NCI-H2029 treated with DMSO at 0.1 percent for 48 hours (cell line): Measurements from ENCODE around the gene TRAPPC2.

Source experiments
- DNase-seq: peaks from one replicate; lab custom pipeline; 2025; lab: John Stamatoyannopoulos, UW

TRAPPC2 gene

GRCh38 chrX:13734278-13735172, at the start of gene TRAPPC2, which contains the start of gene OFD1:
Gene TRAPPC2, minus strand, starts transcription at chrX:13734620. Its CDS starts 14,657 bp downstream, at chrX:13719963.
Gene OFD1, plus strand, starts transcription at chrX:13734748. Its CDS starts 324 bp downstream, at chrX:13735072.
- peak; percentile 27 for DNase-seq

- DNase-seq, result no peak
These were observed 46.5 kb upstream of the TRAPPC2 start for GRCh38 chrX:13780868-13781427.

GRCh38 chrX:13778916-13779315, 44.5 kb upstream of the TRAPPC2 start:
- DNase-seq, result no peak

GRCh38 chrX:13776387-13776786, 42.0 kb upstream of the TRAPPC2 start:
- no peak for DNase-seq

GRCh38 chrX:13775837-13776236, 41.4 kb upstream of the TRAPPC2 start:
- DNase-seq, result no peak

GRCh38 chrX:13774696-13775095, 40.3 kb upstream of the TRAPPC2 start:
- DNase-seq, result no peak

- no peak for DNase-seq
These were observed 35.7 kb upstream of the TRAPPC2 start for GRCh38 chrX:13770013-13770535.

GRCh38 chrX:13768939-13769338, 34.5 kb upstream of the TRAPPC2 start:
- no peak for DNase-seq

GRCh38 chrX:13764765-13765164, 30.3 kb upstream of the TRAPPC2 start:
- DNase-seq, result no peak

GRCh38 chrX:13764281-13764680, 29.9 kb upstream of the TRAPPC2 start:
- no peak for DNase-seq

- no peak for DNase-seq
These were observed 29.1 kb upstream of the TRAPPC2 start for GRCh38 chrX:13763489-13763888.

- no peak for DNase-seq
These were observed 27.4 kb upstream of the TRAPPC2 start for GRCh38 chrX:13761606-13762414.

- DNase-seq, result no peak
These were observed 26.0 kb upstream of the TRAPPC2 start for GRCh38 chrX:13760426-13760825.

GRCh38 chrX:13759152-13759718, 24.8 kb upstream of the TRAPPC2 start:
- DNase-seq, result no peak

- DNase-seq, result no peak
These were observed 22.0 kb upstream of the TRAPPC2 start for GRCh38 chrX:13756381-13756780.

- DNase-seq, result no peak
These were observed 20.8 kb upstream of the TRAPPC2 start for GRCh38 chrX:13755254-13755653.

- DNase-seq, result no peak
These were observed 20.3 kb upstream of the TRAPPC2 start for GRCh38 chrX:13754765-13755164.

GRCh38 chrX:13752646-13753045, 18.2 kb upstream of the TRAPPC2 start:
- DNase-seq, result no peak

GRCh38 chrX:13752141-13752540, 17.7 kb upstream of the TRAPPC2 start:
- no peak for DNase-seq

GRCh38 chrX:13750812-13751211, 16.4 kb upstream of the TRAPPC2 start:
- no peak for DNase-seq

- no peak for DNase-seq
These were observed 15.8 kb upstream of the TRAPPC2 start for GRCh38 chrX:13750204-13750603.

GRCh38 chrX:13748486-13748885, 14.1 kb upstream of the TRAPPC2 start:
- DNase-seq, result no peak
